Measurements from ENCODE around the gene PRKAR1B. TPM values are rescaled to one million over a fixed set of nuclear protein-coding genes. Genes with fewer than 3 reads are reported as not detected.
"Not testable (repeated sequence)": the region's sequence is repeated elsewhere in the genome, so short reads cannot be mapped to it uniquely, and the experiment has no call there.

The PRKAR1B gene
- total RNA-seq, 2 donors from 2014 or later, result 15.6 to 18.4 TPM

DNA sequence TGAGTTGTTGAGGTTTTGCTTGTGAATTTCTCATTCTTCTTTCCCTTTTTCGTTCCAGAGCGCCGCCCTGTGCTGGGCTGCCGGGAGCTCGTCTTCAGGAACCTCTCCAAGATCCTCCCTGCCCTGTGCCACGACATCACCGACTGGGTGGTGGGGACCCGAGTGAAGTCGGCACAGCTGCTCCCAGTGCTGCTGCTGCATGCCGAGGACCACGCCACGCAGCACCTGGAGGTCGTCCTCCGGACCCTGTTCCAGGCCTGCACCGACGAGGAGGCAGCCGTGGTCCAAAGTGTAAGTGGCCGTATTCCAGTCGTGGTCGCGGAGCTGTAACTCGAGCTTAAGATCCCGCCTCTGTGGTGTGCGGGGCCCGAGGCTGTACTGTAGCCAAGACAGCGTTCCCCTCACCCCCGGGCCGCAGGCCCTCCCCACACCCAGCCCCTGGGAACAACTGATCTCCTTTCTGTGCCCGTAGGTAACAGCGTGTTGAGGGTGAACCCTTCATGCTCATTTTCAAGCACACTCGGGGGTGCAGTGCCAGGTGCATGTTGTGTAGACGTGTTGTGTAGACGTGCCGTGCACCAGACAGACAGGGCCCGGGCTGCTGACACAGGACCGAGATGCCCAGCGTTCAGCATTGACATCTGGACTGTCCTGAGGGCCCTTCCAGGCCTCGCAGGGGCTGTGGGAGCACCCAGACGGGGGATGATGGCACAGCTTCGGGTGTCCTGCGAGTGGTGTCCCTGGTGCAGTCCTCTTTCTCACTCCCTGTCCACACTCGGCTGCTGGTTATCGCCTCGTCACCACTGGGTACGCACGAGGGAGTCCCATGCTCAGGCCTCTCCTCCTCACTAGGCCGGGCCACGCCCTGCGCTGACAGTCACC lies 27.7 kb upstream of the PRKAR1B start:
- TF ChIP-seq, protein P1, sequence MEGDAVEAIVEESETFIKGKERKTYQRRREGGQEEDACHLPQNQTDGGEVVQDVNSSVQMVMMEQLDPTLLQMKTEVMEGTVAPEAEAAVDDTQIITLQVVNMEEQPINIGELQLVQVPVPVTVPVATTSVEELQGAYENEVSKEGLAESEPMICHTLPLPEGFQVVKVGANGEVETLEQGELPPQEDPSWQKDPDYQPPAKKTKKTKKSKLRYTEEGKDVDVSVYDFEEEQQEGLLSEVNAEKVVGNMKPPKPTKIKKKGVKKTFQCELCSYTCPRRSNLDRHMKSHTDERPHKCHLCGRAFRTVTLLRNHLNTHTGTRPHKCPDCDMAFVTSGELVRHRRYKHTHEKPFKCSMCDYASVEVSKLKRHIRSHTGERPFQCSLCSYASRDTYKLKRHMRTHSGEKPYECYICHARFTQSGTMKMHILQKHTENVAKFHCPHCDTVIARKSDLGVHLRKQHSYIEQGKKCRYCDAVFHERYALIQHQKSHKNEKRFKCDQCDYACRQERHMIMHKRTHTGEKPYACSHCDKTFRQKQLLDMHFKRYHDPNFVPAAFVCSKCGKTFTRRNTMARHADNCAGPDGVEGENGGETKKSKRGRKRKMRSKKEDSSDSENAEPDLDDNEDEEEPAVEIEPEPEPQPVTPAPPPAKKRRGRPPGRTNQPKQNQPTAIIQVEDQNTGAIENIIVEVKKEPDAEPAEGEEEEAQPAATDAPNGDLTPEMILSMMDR (IDR thresholded peaks at IDR 0.05), result no peak
- Histone ChIP-seq H3K36me3 (peaks cover 44% of the 10 kb centered on the region), H3K4me1 (ENCODE audit: control insufficient read depth in 1 of 2, low read depth in 2 of 2) (peaks cover 0 to under 1% of the 10 kb centered on the region in 2 donors), H3K27ac (no peak overlapping the region), H3K27me3 (replicated peaks; ENCODE audit: insufficient read depth) (no peaks in the 10 kb centered on the region), H3K9me3 (no peaks in the 10 kb centered on the region), H3K4me3 (no peak overlapping the region)
- no peak for ATAC-seq (ENCODE audit: insufficient number of reproducible peaks, low FRiP score, low read depth)
- DNase-seq (ENCODE audit: low spot score), result no peak

DNA sequence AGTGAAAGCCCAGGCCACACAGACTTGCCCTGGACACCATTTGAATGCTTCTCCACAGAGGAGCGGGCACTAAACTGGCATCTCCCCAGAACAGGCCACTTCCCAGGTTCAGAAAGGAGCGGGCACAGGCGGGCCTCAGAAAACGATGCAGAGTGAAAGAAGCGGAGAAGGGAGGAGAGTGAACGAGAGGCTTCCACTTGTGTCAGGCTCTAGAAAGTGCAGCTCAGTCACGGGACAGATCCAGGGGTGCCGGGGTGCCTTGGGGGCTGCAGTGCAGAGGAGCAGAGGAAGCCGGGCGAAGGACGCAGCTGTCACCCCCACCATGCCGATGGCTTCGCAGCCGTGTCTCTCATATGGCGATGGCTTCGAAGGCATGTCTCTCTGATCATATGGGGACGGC lies 26.1 kb upstream of the PRKAR1B start:
- H3K36me3 ChIP-seq, result peaks cover 35% of the 10 kb centered on the region
- DNase-seq (ENCODE audit: low spot score), result no peak

DNA sequence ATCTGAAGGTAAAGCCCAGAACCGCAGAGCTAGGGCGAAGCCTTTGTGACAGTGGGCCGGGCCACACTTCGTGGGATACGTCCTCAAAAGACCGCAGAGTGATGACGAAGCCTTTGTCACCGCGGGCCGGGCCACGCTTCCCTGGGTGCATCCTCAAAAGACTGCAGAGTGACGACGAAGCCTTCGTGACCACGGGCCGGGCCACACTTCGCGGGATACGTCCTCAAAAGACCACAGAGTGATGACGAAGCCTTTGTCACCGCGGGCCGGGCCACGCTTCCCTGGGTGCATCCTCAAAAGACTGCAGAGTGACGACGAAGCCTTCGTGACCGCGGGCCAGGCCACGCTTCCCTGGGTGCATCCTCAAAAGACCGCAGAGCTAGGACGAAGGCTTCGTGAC lies 25.2 kb upstream of the PRKAR1B start:
- not testable (repeated sequence) for DNase-seq (ENCODE audit: low spot score); H3K4me3 ChIP-seq; ATAC-seq (ENCODE audit: insufficient number of reproducible peaks, low FRiP score, low read depth); H3K27ac ChIP-seq; H3K27me3 ChIP-seq (replicated peaks; ENCODE audit: insufficient read depth); H3K9me3 ChIP-seq
- peaks cover 30% of the 10 kb centered on the region for H3K36me3 ChIP-seq
- H3K4me1 ChIP-seq (ENCODE audit: control insufficient read depth in 1 of 2, low read depth in 2 of 2), result peaks cover 0 to 14% of the 10 kb centered on the region in 2 donors

More for the DNA sequence above, 26.1 kb upstream of the PRKAR1B start:
- TF ChIP-seq, protein P1 (IDR thresholded peaks at IDR 0.05), result no peak
- H3K4me1 ChIP-seq (ENCODE audit: control insufficient read depth in 1 of 2, low read depth in 2 of 2), result peaks cover 0 to 14% of the 10 kb centered on the region in 2 donors
- H3K4me3 ChIP-seq, result no peak overlapping the region
- no peaks in the 10 kb centered on the region for H3K27me3 ChIP-seq (replicated peaks; ENCODE audit: insufficient read depth)
- no peak overlapping the region for H3K27ac ChIP-seq
- no peaks in the 10 kb centered on the region for H3K9me3 ChIP-seq
- no peak for ATAC-seq (ENCODE audit: insufficient number of reproducible peaks, low FRiP score, low read depth)

DNA sequence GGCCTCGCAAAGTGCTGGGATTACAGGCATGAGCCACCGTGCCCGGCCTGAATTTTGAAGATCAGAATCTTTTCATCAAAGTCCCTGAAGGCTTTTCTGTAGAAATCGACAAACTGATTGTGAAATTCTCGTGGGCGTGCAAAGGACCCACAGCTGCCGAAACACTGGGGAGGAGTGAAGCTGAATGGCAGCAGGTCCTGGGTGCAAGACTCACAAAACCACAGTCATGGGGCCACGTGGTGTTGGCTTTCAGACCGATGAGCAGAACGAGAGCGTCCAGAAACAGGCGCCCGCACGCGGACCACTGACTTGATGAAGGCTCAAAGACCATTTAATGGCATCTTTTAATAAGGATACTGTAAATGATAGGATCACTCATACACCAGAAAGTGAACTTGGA lies 24.7 kb upstream of the PRKAR1B start:
- no peaks in the 10 kb centered on the region for H3K9me3 ChIP-seq
- H3K27me3 ChIP-seq (replicated peaks; ENCODE audit: insufficient read depth), result no peaks in the 10 kb centered on the region
- peaks cover 0 to 14% of the 10 kb centered on the region in 2 donors for H3K4me1 ChIP-seq (ENCODE audit: control insufficient read depth in 1 of 2, low read depth in 2 of 2)
- no peak overlapping the region for H3K27ac ChIP-seq
- DNase-seq (ENCODE audit: low spot score), result no peak
- no peak overlapping the region for H3K4me3 ChIP-seq
- peaks cover 26% of the 10 kb centered on the region for H3K36me3 ChIP-seq
- ATAC-seq (ENCODE audit: insufficient number of reproducible peaks, low FRiP score, low read depth), result no peak
- TF ChIP-seq, protein P1 (IDR thresholded peaks at IDR 0.05), result no peak

DNA sequence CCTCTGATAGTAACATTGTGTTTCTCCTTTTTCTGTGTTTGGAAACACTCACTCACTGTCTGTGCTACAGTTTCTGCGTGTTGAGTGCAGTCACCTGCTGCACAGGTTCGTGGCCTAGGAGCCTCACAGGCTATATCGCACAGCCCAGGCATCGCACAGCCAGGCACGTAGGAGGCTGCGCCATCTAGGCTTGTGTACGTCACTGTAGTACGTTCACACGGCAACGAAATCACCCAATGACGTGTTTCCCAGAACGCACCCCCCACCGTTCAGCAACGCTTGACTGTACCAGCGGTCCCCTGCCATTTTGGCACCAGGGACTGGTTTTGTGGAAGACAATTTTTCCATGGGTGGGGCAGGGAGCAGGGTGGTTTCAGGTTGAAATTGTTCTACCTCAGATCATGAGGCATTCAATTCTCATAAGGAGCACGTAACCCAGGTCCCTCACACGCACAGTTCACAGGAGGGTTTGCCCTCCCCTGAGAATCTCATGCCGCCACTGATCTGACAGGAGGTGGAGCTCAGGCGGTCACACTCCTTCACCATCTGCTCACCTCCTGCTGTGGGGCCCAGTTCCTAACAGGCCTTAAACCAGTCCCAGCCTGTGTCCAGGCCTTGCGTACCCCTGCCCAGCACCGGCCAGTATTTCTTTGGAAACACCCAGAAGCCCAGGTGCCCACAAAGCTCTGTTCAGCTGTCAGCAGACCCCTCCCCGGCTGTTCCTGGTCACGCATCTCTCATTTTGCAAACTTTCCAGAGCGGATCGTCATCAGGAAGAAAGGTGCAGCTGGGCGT lies 23.2 kb upstream of the PRKAR1B start:
- no peak overlapping the region for H3K27ac ChIP-seq
- H3K4me1 ChIP-seq (ENCODE audit: control insufficient read depth in 1 of 2, low read depth in 2 of 2), result peaks cover 0 to 14% of the 10 kb centered on the region in 2 donors
- peaks cover 16% of the 10 kb centered on the region for H3K36me3 ChIP-seq
- no peak overlapping the region for H3K4me3 ChIP-seq
- no peak for ATAC-seq (ENCODE audit: insufficient number of reproducible peaks, low FRiP score, low read depth)
- TF ChIP-seq, protein P1 (IDR thresholded peaks at IDR 0.05), result no peak
- no peaks in the 10 kb centered on the region for H3K9me3 ChIP-seq
- DNase-seq (ENCODE audit: low spot score), result no peak
- H3K27me3 ChIP-seq (replicated peaks; ENCODE audit: insufficient read depth), result no peaks in the 10 kb centered on the region

All from thoracic aorta (tissue), 2 donors.